ENCODE measurements around the gene ITGA11.

ITGA11 gene

DNA sequence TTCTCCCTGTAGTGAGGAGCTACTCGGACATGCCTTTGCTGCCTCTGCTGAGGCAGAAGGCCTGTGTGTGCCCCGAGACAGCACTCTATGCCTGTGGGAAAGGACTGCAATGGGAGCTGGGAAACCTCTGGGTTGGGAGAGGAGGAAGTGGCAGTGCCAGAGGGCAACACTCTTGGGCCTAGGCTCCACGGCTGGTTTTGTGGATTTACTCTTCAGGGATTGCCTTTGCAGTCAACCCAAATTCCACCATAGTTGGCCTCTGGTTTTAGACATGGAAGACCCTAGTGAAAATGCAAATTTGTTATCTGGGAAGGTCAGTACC is 46.8 kb downstream of the ITGA11 start:
- DNase-seq (ENCODE audit: low spot score): no peak
- TF ChIP-seq, protein P1, sequence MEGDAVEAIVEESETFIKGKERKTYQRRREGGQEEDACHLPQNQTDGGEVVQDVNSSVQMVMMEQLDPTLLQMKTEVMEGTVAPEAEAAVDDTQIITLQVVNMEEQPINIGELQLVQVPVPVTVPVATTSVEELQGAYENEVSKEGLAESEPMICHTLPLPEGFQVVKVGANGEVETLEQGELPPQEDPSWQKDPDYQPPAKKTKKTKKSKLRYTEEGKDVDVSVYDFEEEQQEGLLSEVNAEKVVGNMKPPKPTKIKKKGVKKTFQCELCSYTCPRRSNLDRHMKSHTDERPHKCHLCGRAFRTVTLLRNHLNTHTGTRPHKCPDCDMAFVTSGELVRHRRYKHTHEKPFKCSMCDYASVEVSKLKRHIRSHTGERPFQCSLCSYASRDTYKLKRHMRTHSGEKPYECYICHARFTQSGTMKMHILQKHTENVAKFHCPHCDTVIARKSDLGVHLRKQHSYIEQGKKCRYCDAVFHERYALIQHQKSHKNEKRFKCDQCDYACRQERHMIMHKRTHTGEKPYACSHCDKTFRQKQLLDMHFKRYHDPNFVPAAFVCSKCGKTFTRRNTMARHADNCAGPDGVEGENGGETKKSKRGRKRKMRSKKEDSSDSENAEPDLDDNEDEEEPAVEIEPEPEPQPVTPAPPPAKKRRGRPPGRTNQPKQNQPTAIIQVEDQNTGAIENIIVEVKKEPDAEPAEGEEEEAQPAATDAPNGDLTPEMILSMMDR (IDR thresholded peaks at IDR 0.05; ENCODE audit: extremely low read depth, missing control alignments): no peak

DNA sequence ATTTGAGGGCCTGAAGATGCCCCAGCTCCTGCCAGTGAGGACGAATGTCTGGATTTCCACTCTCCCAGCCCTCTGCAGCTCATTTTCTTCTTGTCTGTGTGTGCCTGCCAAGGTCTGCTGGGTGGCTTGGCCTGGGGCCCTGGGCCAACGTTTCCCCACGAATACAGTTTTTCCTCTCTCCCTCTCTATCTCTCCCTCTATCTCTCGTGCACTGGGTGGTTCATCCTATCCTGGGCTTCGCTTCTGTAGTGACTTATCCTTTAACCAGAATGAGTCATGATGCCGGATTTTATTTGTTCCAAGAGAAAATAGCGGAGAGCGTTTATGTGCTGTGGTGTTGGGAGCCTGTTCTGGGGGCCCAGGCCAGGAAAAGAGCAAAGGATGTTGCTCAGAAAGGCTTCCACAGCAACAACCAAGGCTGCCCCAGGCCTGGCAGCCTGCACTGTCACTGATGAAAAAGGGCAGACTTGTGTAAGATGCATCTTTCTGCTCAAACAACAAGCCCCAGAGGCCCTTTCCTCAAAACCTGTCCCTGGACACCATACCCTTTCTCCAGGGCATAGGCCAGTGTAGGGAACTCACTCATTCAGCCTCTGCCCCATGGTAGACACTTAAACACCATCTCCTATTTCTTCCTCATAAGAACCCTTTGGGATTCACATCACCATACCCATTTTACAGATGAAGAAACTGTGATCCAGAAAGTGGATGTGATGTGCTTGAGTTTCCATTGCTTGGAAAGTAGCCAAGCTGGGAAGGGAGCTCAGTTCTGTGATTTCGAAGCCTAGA is 47.3 kb downstream of the ITGA11 start:
- no peak for DNase-seq (ENCODE audit: low spot score)

DNA sequence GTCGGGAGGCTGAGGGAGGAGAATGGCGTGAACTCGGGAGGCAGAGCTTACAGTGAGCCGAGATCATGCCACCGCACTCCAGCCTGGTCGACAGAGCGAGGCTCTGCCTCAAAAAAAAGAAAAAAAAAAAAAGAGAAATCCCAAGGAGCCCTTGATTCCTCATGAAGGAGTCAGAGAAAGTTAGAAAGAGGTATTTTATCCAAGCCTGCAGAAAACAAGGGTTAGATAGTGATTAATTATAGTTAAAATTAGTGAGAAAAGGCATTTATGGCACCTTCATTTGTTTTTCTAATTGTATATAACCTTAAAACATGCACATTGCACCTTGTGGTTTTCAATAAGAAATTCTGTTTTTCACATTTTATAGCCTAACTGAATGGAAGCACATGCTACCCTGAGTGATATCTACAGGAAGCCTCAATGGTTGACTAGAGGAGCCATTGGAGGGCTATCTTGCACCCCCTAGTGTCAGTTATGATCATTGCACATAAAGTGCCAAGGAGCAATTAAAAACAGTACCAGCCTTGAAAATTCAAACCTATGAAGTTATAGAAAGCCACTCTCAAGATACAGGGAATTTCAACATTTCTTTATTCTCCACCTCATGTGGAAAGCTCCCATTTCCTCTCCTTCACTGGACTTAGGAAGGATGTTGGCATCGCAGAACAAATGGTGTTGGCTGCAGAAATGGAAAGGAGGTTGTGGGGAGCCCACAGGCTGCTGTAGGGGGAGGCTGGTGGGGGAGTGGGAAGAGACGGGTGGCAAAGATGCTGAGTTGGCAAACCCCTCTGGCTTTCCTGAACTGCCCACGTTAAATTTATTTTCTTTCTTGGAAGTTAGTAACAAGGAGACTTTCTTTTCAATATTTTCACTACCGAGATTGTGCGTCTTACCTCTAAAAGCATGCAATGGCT is 48.5 kb downstream of the ITGA11 start:
- TF ChIP-seq, protein P1 (IDR thresholded peaks at IDR 0.05; ENCODE audit: extremely low read depth, missing control alignments): peak; percentile 77
- peak; percentile 77 for DNase-seq (ENCODE audit: low spot score)

More for the DNA sequence above, 47.3 kb downstream of the ITGA11 start:
- TF ChIP-seq, protein P1 (IDR thresholded peaks at IDR 0.05; ENCODE audit: extremely low read depth, missing control alignments): no peak

DNA sequence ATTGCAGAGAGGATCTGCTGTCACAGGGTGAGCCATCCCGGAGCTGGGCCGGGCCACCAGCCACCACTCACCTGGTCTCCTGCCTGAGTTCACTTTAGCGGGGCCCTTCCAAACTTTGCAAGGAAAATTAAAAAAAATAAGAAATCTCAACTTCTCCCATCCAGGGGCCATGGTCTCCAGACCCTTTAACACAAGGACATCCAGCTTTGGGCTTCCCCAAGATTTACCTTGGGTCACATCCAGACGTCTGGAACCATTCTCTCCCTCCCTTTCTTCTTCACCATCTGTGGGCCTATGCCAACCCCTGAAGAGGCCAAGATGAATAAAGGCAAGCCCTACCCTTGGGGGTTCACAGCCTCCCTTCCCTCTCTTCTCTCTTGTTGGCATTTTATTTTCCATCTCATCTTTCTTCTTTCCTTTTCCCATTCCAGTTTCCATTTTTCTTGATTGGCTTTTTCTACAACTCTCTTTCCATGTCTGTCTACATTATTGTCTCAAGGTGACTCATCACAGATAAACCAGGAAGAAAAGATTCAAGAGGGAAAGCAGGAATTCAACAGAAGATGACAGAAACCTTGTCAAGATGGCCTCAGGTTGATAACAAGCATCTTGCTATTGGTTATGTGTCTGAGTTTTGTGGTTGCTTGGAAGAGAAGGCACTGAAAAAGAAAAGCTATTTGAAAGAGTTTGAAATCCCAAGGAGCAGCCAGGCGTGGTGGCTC is 49.5 kb downstream of the ITGA11 start:
- DNase-seq (ENCODE audit: low spot score): no peak
- TF ChIP-seq, protein P1 (IDR thresholded peaks at IDR 0.05; ENCODE audit: extremely low read depth, missing control alignments): no peak

DNA sequence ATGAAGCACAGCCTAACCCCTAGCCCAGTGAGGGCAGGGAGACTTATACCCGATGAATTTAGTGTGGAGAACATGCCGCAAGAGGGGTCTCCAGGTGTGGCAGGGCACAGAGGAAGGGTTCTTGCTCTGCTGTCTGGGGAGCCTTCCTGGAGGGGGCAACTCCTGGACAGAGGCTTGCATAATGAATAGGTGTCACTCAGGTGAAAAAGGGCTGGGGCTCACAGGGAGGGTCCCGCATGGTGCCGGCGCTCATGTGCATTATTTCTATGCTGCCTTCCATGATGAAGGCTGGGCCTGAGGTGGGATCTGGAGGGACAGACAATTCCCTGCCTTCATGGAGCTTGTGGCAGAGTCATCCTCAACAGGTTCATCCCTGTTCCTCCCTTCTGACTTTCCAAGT is 51.5 kb downstream of the ITGA11 start:
- no peak for DNase-seq (ENCODE audit: low spot score)
- TF ChIP-seq, protein P1 (IDR thresholded peaks at IDR 0.05; ENCODE audit: extremely low read depth, missing control alignments): no peak

DNA sequence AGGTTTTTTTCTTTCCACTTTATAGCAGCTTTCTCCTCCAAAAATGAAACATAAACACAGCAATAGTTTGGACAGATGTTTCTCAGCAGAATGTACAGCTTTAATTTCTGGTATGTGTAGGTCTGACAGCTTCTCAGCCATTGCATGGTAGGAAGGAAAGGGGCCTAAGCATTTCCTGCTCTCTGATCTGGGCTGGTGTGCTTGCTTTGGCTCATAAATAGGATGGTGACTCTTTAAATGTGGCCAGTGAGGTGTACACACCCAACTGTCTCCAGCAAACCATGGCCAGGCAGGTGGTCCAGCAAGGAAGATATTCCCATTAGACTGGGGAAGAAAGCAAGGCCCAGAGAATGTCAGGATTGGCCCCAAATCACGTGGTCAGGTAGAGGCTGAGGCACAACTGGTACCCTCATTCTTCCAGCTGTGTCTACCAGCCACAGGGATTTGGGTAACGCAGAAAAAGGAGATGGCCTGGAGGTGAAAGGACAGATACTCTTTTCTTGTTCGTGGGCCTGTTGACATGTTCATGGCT is 52.1 kb downstream of the ITGA11 start:
- TF ChIP-seq, protein P1 (IDR thresholded peaks at IDR 0.05; ENCODE audit: extremely low read depth, missing control alignments): no peak
- no peak for DNase-seq (ENCODE audit: low spot score)

Data from GM20000 (cell line).